Measurements from ENCODE around the gene TNFRSF6B. TPM values are rescaled to one million over a fixed set of nuclear protein-coding genes. Genes with fewer than 3 reads are reported as not detected.

TNFRSF6B gene
- total and polyA plus RNA-seq, 2 donors (not counting 3 experiments of a cell fraction or from before 2014, with no cell fraction given), result 0.69 to 11.3 TPM

DNA sequence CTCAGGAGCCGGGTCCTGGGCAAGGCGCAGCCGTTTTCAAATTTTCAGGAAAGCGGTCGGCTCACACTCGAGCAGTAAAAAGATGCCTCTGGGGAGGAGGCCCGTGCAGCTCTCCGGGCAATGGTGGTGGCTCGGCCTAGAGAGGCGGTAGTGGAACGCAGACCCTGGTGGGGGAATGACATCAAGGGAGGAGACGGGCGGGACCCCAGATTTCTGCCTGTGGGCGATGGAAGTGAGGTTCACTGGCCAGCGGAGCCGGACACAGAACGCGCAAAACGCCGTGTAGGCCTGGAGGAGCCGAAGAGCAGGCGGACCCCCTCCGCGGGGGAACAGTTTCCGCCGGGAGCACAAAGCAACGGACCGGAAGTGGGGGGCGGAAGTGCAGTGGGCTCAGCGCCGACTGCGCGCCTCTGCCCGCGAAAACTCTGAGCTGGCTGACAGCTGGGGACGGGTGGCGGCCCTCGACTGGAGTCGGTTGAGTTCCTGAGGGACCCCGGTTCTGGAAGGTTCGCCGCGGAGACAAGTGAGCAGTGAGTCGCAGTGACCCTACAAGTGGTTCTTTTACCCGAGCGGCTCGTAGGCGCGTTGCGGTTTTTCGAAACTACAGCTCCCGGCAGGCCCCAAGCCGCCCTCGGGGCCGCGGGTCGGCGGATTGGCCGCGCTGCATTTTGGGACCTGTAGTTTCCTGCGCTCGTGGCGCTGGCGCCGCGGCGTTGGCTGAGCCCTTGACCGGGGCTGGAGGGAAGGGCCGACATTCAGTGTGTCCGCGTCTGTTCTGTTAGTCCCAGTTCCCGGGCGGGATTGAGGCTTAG lies 38.3 kb upstream of the TNFRSF6B start, which contains the start of gene RTEL1:
Gene RTEL1, plus strand, starts transcription at position 376 of the 812 bp plus-strand sequence. CDS start 1,091 bp downstream, outside the sequence.
- Histone ChIP-seq H3K36me3 (ENCODE audit: control insufficient read depth in 2 of 2, extremely low read depth in 1 of 2, insufficient read depth in 2 of 2, low read length in 2 of 2) (peaks cover 0 to 12% of the 10 kb centered on the region in 2 experiments), H3K9me1 (replicated peaks; ENCODE audit: control insufficient read depth, extremely low read depth, insufficient read depth, low read length) (no peaks in the 10 kb centered on the region), H3K79me2 (ENCODE audit: control insufficient read depth, insufficient read depth, low read length) (peaks cover 15% of the 10 kb centered on the region), H2AFZ (ENCODE audit: low read depth, low read length) (peak within 1 kb of the TSS; percentile 87), H3K4me2 (ENCODE audit: insufficient read depth, low read length) (peak within 1 kb of the TSS; percentile 75), H3K27ac (ENCODE audit: insufficient read depth, low read depth, low read length) (peak within 1 kb of the TSS; percentile 50), H3K27me3 (ENCODE audit: control insufficient read depth in 2 of 2, insufficient read depth in 2 of 2, low read length in 2 of 2) (no peaks in the 10 kb centered on the region), H3K9ac (replicated peaks; ENCODE audit: extremely low read depth, insufficient read depth, low read length) (peak within 1 kb of the TSS; percentile 61), H3K4me3 (replicated peaks in 1 of 3; ENCODE audit: insufficient read depth in 1 of 3, low read depth in 1 of 3, low read length in 3 of 3) (peak within 1 kb of the TSS; percentile 60 to 83 (median 62)), H4K20me1 (replicated peaks; ENCODE audit: control insufficient read depth, extremely low read depth, insufficient read depth, low read length) (no peaks in the 10 kb centered on the region), H3K9me3 (replicated peaks; ENCODE audit: control insufficient read depth, insufficient read depth, low read length) (no peaks in the 10 kb centered on the region), H3K4me1 (ENCODE audit: control insufficient read depth, extremely low read depth, insufficient read depth, low read length) (peaks cover 10% of the 10 kb centered on the region)
- ChIA-PET CTCF (interaction anchor here (1.0 to 2.6 kb wide), 6 partner anchors 11 to 83 kb away, joined by 3 to 17 read pairs (median 8); partner anchors contain the start of genes ARFRP1 and ZGPAT), POLR2A (interaction anchor here (0.7 to 1.1 kb wide), 5 partner anchors 16 to 138 kb away, joined by 3 to 6 read pairs (median 3); partner anchors contain the start of genes ARFRP1, PPDPF and ZGPAT)
- TF ChIP-seq POLR2AphosphoS5 (IDR thresholded peaks at IDR 0.05; ENCODE audit: insufficient read depth, low read depth, low read length) (peak; percentile 53), EZH2 (IDR thresholded peaks at IDR 0.05; ENCODE audit: borderline replicate concordance, low read depth, low read length, severe bottlenecking) (no peak), POLR2A (IDR thresholded peaks at IDR 0.05; ENCODE audit: low read depth, low read length) (peak; percentile 54)
- dilution Hi-C loops (cut with MboI; ENCODE audit: extremely low pct_ligation_motif_present, low sequenced_read_pairs) (no loop called here), intact Hi-C loops (cut with micrococcal nuclease) (loop anchor here (1.0 to 2.0 kb wide), 6 partner anchors 24 to 206 kb away; partner anchors contain the start of gene ARFRP1)
- BruUV-seq (replicated peaks), result TSS peak; percentile 40
- FAIRE-seq, result peak; percentile 93
- DNase-seq (ENCODE audit: low read depth, low spot score), result peak; percentile 93

GRCh38 chr20:63658749-63659187 lies 37.7 kb upstream of the TNFRSF6B start:
- Histone ChIP-seq H3K36me3 (ENCODE audit: control insufficient read depth in 2 of 2, extremely low read depth in 1 of 2, insufficient read depth in 2 of 2, low read length in 2 of 2) (peaks cover 0 to 17% of the 10 kb centered on the region in 2 experiments), H3K9me3 (replicated peaks; ENCODE audit: control insufficient read depth, insufficient read depth, low read length) (no peaks in the 10 kb centered on the region), H3K79me2 (ENCODE audit: control insufficient read depth, insufficient read depth, low read length) (peaks cover 15% of the 10 kb centered on the region), H2AFZ (ENCODE audit: low read depth, low read length) (peak overlapping the region; percentile 60), H3K9ac (replicated peaks; ENCODE audit: extremely low read depth, insufficient read depth, low read length) (peak overlapping the region; percentile 61), H3K4me2 (ENCODE audit: insufficient read depth, low read length) (peak overlapping the region; percentile 75), H3K9me1 (replicated peaks; ENCODE audit: control insufficient read depth, extremely low read depth, insufficient read depth, low read length) (no peaks in the 10 kb centered on the region), H3K27me3 (ENCODE audit: control insufficient read depth in 2 of 2, insufficient read depth in 2 of 2, low read length in 2 of 2) (no peaks in the 10 kb centered on the region), H3K4me3 (replicated peaks in 1 of 3; ENCODE audit: insufficient read depth in 1 of 3, low read depth in 1 of 3, low read length in 3 of 3) (peak overlapping the region; percentile 60 to 83 (median 62)), H3K27ac (ENCODE audit: insufficient read depth, low read depth, low read length) (peak overlapping the region; percentile 50), H3K4me1 (ENCODE audit: control insufficient read depth, extremely low read depth, insufficient read depth, low read length) (peaks cover 10% of the 10 kb centered on the region), H4K20me1 (replicated peaks; ENCODE audit: control insufficient read depth, extremely low read depth, insufficient read depth, low read length) (no peaks in the 10 kb centered on the region)
- CTCF ChIA-PET, result interaction anchor here (1.0 to 2.6 kb wide), 6 partner anchors 10 to 82 kb away, joined by 3 to 17 read pairs (median 8); partner anchors contain the start of genes ARFRP1 and ZGPAT
- no peak for DNase-seq (ENCODE audit: low read depth, low spot score)
- intact Hi-C loops (cut with micrococcal nuclease) (loop anchor here (1.0 to 2.0 kb wide), 6 partner anchors 24 to 206 kb away; partner anchors contain the start of gene ARFRP1), dilution Hi-C loops (cut with MboI; ENCODE audit: extremely low pct_ligation_motif_present, low sequenced_read_pairs) (no loop called here)
- no peak for FAIRE-seq
- BruUV-seq (replicated peaks), result no TSS peak
- POLR2A ChIA-PET, result interaction anchor here (1.0 to 1.1 kb wide), 4 partner anchors 17 to 138 kb away, joined by 3 to 6 read pairs (median 4); partner anchors contain the start of genes ARFRP1, PPDPF and ZGPAT
- TF ChIP-seq POLR2AphosphoS5 (IDR thresholded peaks at IDR 0.05; ENCODE audit: insufficient read depth, low read depth, low read length) (no peak), MYC (IDR thresholded peaks at IDR 0.05; ENCODE audit: low read depth, low read length) (no peak), JUN (IDR thresholded peaks at IDR 0.05; ENCODE audit: borderline replicate concordance, insufficient read depth, insufficient read length, low read depth) (no peak), FOS (IDR thresholded peaks at IDR 0.05; ENCODE audit: borderline replicate concordance, insufficient read depth, low read length) (no peak), POLR2A (IDR thresholded peaks at IDR 0.05; ENCODE audit: low read depth, low read length) (peak; percentile 1)
